Measurements from ENCODE around the gene CFAP221. TPM values are rescaled to one million over a fixed set of nuclear protein-coding genes. Genes with fewer than 3 reads are reported as not detected.

Gene CFAP221
- total RNA-seq, 2 experiments from 2014 or later: not detected

- Mint-ChIP-seq H3K9me3 (peaks cover 1% of the 10 kb centered on the region), H3K27ac (no peak overlapping the region), H3K36me3 (peaks cover 1% of the 10 kb centered on the region), H3K4me3 (no peak overlapping the region), H3K4me1 (no peaks in the 10 kb centered on the region), H3K27me3 (peaks cover 51% of the 10 kb centered on the region)
- POLR2A ChIA-PET: no interaction called here
- ATAC-seq (ENCODE audit: low read depth): no peak
- no peak for DNase-seq
Measured at GRCh38 chr2:119522671-119523070, 21.6 kb upstream of the CFAP221 start.

DNA sequence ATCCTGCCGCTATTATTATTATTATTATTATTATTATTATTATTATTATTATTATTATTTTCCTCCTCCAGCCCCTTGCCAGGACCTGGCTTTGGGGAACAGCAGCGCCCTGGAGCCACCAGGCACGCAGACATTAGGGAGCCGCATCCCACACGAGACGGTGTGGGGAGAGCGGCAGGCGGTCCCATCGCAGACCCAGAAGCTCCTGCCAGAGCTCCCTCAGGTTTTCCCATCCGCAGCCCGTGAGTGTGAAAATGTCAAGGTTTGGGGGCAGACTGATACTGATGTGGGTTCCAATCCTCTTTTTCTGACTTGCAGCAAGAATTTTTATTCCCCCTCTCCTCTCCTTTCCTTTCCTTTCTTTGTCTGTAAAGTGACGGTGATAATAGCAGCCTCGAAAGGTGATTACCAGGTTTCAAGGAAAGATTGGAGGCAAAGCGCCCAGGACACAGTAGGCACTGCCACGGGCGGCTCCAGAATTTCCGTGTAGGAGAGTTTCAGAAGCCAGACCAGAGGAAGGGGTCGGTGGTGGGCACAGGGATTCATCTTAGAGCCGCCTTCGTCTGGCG, 20.8 kb upstream of the CFAP221 start:
- Mint-ChIP-seq H3K4me1 (no peaks in the 10 kb centered on the region), H3K36me3 (peaks cover 1% of the 10 kb centered on the region), H3K27me3 (peaks cover 48% of the 10 kb centered on the region), H3K4me3 (no peak overlapping the region), H3K27ac (no peak overlapping the region), H3K9me3 (peaks cover 1% of the 10 kb centered on the region)
- POLR2A ChIA-PET: no interaction called here
- DNase-seq: no peak
- no peak for ATAC-seq (ENCODE audit: low read depth)

DNA sequence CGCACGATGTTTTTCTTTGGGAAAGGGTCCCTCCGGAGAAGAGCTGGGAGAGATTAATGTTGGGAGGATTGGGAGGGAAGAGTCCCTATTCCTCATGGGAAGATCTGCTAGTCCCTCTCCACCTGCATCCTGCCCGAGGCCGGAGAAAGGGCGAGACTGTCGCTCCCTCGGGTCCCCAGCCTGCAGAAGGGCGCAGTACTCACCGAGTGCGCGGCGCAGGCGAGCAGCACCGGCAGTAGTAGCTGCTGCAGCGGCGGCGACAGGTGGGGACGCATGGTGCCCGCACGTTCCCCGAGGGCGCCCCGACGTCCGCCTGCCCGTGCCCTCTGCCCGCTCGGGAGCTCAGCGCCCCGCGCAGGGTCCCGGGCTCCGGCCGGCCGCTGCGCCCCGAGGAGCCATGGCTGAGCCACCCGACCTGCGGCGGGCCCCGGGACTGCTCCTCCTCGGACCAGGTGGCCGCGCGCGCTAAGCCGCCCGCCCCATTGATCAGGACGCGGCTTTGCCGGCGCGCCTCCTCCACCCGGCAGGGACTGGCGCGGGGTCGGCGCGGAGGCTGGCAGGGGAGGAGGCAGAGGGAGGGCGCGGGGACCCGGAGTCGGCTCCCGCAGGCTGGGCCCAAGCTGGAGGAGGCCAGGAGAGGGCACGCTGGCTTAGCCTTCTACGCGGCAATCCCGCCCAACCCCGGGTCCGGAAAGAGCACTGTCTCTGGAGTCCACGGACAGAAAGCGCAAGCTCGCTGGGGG, 20.1 kb upstream of the CFAP221 start, which contains the start of gene SCTR:
Gene SCTR, minus strand, starts transcription at position 532 of the 743 bp plus-strand sequence. Its CDS starts 257 bp downstream, at position 275.
- H3K9me3 Mint-ChIP-seq: peaks cover 1% of the 10 kb centered on the region
- no peak within 1 kb of the TSS for H3K27ac Mint-ChIP-seq
- no peak for ATAC-seq (ENCODE audit: low read depth)
- peaks cover 1% of the 10 kb centered on the region for H3K36me3 Mint-ChIP-seq
- peaks cover 48% of the 10 kb centered on the region for H3K27me3 Mint-ChIP-seq
- no peak within 1 kb of the TSS for H3K4me3 Mint-ChIP-seq
- H3K4me1 Mint-ChIP-seq: no peaks in the 10 kb centered on the region
- no peak for DNase-seq
- POLR2A ChIA-PET: no interaction called here

DNA sequence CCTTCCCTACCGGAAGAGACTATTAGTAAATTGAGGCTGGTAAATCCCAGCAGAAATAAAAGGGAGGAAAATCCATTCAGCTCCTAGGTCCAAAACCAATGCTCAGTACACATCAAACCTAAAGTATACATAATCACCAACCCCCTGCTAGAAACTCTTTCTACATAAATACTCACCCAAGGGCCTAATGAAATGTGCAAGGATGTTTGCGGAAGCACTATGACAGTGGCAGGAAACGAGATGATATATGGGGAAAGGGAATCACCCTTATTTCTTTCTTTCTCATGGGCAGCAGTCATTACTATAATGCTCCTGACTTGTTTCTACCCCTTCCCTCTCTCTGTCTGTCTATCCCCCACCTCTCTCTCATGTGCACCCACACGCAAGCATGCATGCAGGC, 18.6 kb upstream of the CFAP221 start:
- Mint-ChIP-seq H3K36me3 (peaks cover 1% of the 10 kb centered on the region), H3K27me3 (peaks cover 48% of the 10 kb centered on the region), H3K9me3 (peaks cover 1% of the 10 kb centered on the region), H3K27ac (no peak overlapping the region), H3K4me1 (no peaks in the 10 kb centered on the region), H3K4me3 (no peak overlapping the region)
- POLR2A ChIA-PET: no interaction called here
- DNase-seq (no peak), ATAC-seq (ENCODE audit: low read depth) (no peak)

DNA sequence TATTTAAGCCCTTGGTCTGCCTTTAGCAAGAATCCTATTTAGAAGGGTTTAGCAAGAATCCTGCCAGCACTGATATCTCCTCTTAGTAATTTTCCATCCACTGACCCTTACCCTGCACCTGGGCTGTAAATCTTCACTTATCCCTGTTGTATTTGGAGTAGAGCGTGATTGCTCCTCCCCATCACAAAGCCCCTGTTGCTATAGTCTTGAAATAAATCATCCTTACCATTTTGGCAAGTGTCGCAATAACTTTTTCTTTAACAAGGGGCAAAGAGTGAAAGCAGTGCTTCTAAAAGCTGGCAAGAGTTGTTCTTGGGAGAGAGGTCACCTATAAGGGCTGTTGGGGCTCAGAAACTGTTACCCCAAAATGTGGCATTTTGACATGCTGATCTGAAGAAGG, 16.2 kb upstream of the CFAP221 start:
- no peak overlapping the region for H3K27ac Mint-ChIP-seq
- DNase-seq (no peak), ATAC-seq (ENCODE audit: low read depth) (no peak)
- peaks cover 1% of the 10 kb centered on the region for H3K9me3 Mint-ChIP-seq
- H3K4me1 Mint-ChIP-seq: no peaks in the 10 kb centered on the region
- H3K4me3 Mint-ChIP-seq: no peak overlapping the region
- peaks cover 1% of the 10 kb centered on the region for H3K36me3 Mint-ChIP-seq
- POLR2A ChIA-PET: no interaction called here
- peaks cover 35% of the 10 kb centered on the region for H3K27me3 Mint-ChIP-seq

DNA sequence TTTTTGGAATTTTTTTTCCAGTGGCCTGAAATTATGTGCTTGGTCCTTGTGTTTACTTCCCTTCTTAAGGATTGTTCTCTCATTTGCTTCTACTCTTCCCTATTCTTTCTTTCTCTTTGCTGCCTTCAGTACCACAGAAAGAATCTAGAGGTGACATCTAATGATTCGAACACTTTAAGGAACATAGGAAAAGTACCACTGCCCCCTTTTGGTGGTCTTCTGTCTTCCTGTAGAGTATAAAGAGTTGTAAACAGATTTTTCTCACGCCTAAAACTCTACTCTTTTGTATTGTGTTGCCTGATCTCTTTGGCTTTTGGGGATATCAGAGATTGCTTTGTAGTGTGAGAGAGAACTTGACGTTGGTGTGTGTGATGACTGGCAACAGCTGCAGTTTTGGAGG, 13.0 kb upstream of the CFAP221 start:
- DNase-seq: no peak
- peaks cover 6% of the 10 kb centered on the region for H3K9me3 Mint-ChIP-seq
- POLR2A ChIA-PET: no interaction called here
- no peaks in the 10 kb centered on the region for H3K36me3 Mint-ChIP-seq
- no peak overlapping the region for H3K27ac Mint-ChIP-seq
- no peak for ATAC-seq (ENCODE audit: low read depth)
- no peak overlapping the region for H3K4me3 Mint-ChIP-seq
- no peaks in the 10 kb centered on the region for H3K4me1 Mint-ChIP-seq
- peaks cover 12% of the 10 kb centered on the region for H3K27me3 Mint-ChIP-seq

- Mint-ChIP-seq H3K9me3 (peaks cover 6% of the 10 kb centered on the region), H3K4me1 (no peaks in the 10 kb centered on the region), H3K27me3 (peaks cover 4% of the 10 kb centered on the region), H3K27ac (no peak overlapping the region), H3K4me3 (no peak overlapping the region), H3K36me3 (no peaks in the 10 kb centered on the region)
- POLR2A ChIA-PET: no interaction called here
- no peak for DNase-seq
- ATAC-seq (ENCODE audit: low read depth): no peak
Measured at GRCh38 chr2:119533560-119533959, 10.7 kb upstream of the CFAP221 start.

GRCh38 chr2:119536211-119536610, 8.0 kb upstream of the CFAP221 start:
- no peak for DNase-seq
- Mint-ChIP-seq H3K27ac (no peak overlapping the region), H3K9me3 (peaks cover 6% of the 10 kb centered on the region), H3K4me3 (no peak overlapping the region), H3K4me1 (no peaks in the 10 kb centered on the region), H3K27me3 (peaks cover 4% of the 10 kb centered on the region), H3K36me3 (no peaks in the 10 kb centered on the region)
- ATAC-seq (ENCODE audit: low read depth): no peak
- POLR2A ChIA-PET: no interaction called here

GRCh38 chr2:119536707-119537106, 7.5 kb upstream of the CFAP221 start:
- H3K27ac Mint-ChIP-seq: no peak overlapping the region
- no peaks in the 10 kb centered on the region for H3K36me3 Mint-ChIP-seq
- H3K9me3 Mint-ChIP-seq: peaks cover 6% of the 10 kb centered on the region
- H3K4me1 Mint-ChIP-seq: no peaks in the 10 kb centered on the region
- peaks cover 8% of the 10 kb centered on the region for H3K27me3 Mint-ChIP-seq
- POLR2A ChIA-PET: no interaction called here
- DNase-seq (no peak), ATAC-seq (ENCODE audit: low read depth) (no peak)
- H3K4me3 Mint-ChIP-seq: no peak overlapping the region

GRCh38 chr2:119537792-119538191, 6.5 kb upstream of the CFAP221 start:
- no peak for DNase-seq
- ATAC-seq (ENCODE audit: low read depth): no peak
- POLR2A ChIA-PET: no interaction called here
- H3K36me3 Mint-ChIP-seq: no peaks in the 10 kb centered on the region
- H3K9me3 Mint-ChIP-seq: peaks cover 6% of the 10 kb centered on the region
- H3K27ac Mint-ChIP-seq: no peak overlapping the region
- peaks cover 14% of the 10 kb centered on the region for H3K27me3 Mint-ChIP-seq
- no peaks in the 10 kb centered on the region for H3K4me1 Mint-ChIP-seq
- H3K4me3 Mint-ChIP-seq: no peak overlapping the region

- H3K9me3 Mint-ChIP-seq: peaks cover 4% of the 10 kb centered on the region
- ATAC-seq (ENCODE audit: low read depth) (no peak), DNase-seq (no peak)
- H3K4me3 Mint-ChIP-seq: no peak overlapping the region
- POLR2A ChIA-PET: no interaction called here
- no peak overlapping the region for H3K27ac Mint-ChIP-seq
- H3K36me3 Mint-ChIP-seq: peaks cover 2% of the 10 kb centered on the region
- H3K4me1 Mint-ChIP-seq: peaks cover 5% of the 10 kb centered on the region
- peaks cover 47% of the 10 kb centered on the region for H3K27me3 Mint-ChIP-seq
Measured at GRCh38 chr2:119541476-119541875, 2.8 kb upstream of the CFAP221 start.

- H3K4me1 Mint-ChIP-seq: peaks cover 5% of the 10 kb centered on the region
- H3K9me3 Mint-ChIP-seq: peaks cover 4% of the 10 kb centered on the region
- no peak for ATAC-seq (ENCODE audit: low read depth)
- H3K4me3 Mint-ChIP-seq: peak overlapping the region; percentile 15
- H3K27me3 Mint-ChIP-seq: peaks cover 57% of the 10 kb centered on the region
- H3K36me3 Mint-ChIP-seq: peaks cover 2% of the 10 kb centered on the region
- DNase-seq: no peak
- H3K27ac Mint-ChIP-seq: no peak overlapping the region
- POLR2A ChIA-PET: no interaction called here
Measured at GRCh38 chr2:119544939-119545475, 758 bp downstream of the CFAP221 start.

DNA sequence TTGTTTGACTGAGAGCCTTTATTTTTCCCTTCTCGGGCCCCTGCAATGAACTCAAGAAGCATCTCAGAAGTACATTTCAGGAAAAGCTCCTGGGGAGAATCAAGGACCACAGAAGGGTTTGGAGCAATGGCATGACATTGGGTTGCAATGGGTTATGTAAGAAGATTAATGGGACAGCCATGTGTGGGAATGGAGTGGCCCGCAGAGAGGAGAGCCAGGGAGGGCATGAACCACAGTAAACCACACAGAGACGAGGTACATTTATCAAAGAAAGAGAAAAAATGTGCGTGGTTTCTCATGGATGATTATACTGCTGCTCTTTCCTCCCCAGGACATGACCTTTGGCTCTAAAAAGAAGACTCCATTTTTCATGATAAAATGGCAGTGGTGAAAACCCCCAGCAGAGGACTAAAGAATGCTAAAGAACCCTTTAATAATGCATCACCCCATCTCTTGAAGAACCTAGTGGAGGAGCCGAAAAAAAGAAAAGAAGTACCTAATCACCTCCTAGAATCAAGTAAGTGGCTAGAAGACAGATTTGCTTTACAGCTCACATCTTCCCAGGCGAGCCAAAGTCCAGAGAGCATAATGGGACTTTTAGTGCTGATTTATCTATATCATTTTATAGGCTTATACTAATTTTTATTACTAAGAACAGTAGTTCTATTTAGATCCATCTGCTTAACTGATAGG, 1.7 kb downstream of the CFAP221 start:
- H3K36me3 Mint-ChIP-seq: peaks cover 2% of the 10 kb centered on the region
- peaks cover 61% of the 10 kb centered on the region for H3K27me3 Mint-ChIP-seq
- POLR2A ChIA-PET: no interaction called here
- no peak overlapping the region for H3K4me3 Mint-ChIP-seq
- H3K9me3 Mint-ChIP-seq: peaks cover 4% of the 10 kb centered on the region
- ATAC-seq (ENCODE audit: low read depth) (no peak), DNase-seq (no peak)
- peaks cover 5% of the 10 kb centered on the region for H3K4me1 Mint-ChIP-seq
- H3K27ac Mint-ChIP-seq: no peak overlapping the region

- DNase-seq (no peak), ATAC-seq (ENCODE audit: low read depth) (no peak)
- POLR2A ChIA-PET: no interaction called here
- Mint-ChIP-seq H3K4me1 (peaks cover 5% of the 10 kb centered on the region), H3K27me3 (peaks cover 63% of the 10 kb centered on the region), H3K27ac (no peak overlapping the region), H3K9me3 (peaks cover 4% of the 10 kb centered on the region), H3K4me3 (no peak overlapping the region), H3K36me3 (peaks cover 2% of the 10 kb centered on the region)
Measured at GRCh38 chr2:119546447-119546767, 2.2 kb downstream of the CFAP221 start.
